ENCODE measurements around the gene EVC2. TPM values are rescaled to one million over a fixed set of nuclear protein-coding genes. Genes with fewer than 3 reads are reported as not detected.

Gene EVC2
- total RNA-seq, 1 experiment from 2014 or later: 7.8 TPM

DNA sequence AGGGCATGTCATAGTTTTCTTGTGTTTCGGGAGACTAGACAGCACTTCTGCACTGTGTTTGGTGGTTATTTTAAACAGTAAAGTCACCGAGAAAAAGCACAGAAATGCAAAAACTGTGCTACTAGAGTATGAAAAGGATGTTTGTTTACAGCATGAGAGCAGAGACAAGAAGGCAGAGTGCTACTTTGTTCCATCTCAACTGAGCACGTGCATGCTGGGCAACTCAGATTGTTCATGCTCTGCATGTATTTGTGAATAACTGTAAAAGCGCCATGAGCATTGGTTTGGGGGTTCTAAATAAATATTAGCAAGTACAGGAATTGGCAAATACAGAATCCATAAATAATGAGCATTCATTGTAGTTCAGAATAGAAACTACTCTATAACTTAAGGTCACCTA lies 10.1 kb upstream of the EVC2 start:
- no peaks in the 10 kb centered on the region for H3K27me3 ChIP-seq (ENCODE audit: insufficient read depth, low read length)
- H3K23me2 ChIP-seq (ENCODE audit: insufficient read length, low read depth, low read length, poor library complexity, severe bottlenecking): no peaks in the 10 kb centered on the region
- no peak overlapping the region for H3K56ac ChIP-seq (ENCODE audit: insufficient read length, low read depth, low read length)
- H4K8ac ChIP-seq (replicated peaks; ENCODE audit: insufficient read length, low read depth, low read length): no peak overlapping the region
- no peak overlapping the region for H2BK15ac ChIP-seq (ENCODE audit: low read depth, low read length)
- H3T11ph ChIP-seq (ENCODE audit: low read length): no peak overlapping the region
- H2BK5ac ChIP-seq (ENCODE audit: insufficient read length, low read length): no peak overlapping the region
- Mint-ChIP-seq H3K36me3 (ENCODE audit: insufficient read depth in 1 of 3, low read depth in 3 of 3) (peaks cover 13 to 18% (median 17%) of the 10 kb centered on the region in 3 experiments), H3K9me3 (peaks cover 11 to 13% of the 10 kb centered on the region in 2 experiments), H3K27me3 (ENCODE audit: low read depth) (no peaks in the 10 kb centered on the region), H3K4me1 (peaks cover 12 to 17% of the 10 kb centered on the region in 2 experiments), H3K4me3 (no peak overlapping the region), H3K27ac (no peak overlapping the region)
- no peak overlapping the region for H3K14ac ChIP-seq (ENCODE audit: insufficient read depth, low read length)
- no peak overlapping the region for H2BK12ac ChIP-seq (ENCODE audit: insufficient read length, low read depth, low read length)
- no peaks in the 10 kb centered on the region for H4K20me1 ChIP-seq (ENCODE audit: control insufficient read depth, insufficient read depth, insufficient read length)
- H3K18ac ChIP-seq (ENCODE audit: insufficient read length, low read depth, low read length): no peak overlapping the region
- H2AK5ac ChIP-seq (ENCODE audit: insufficient read length, low read length): no peak overlapping the region
- no peak overlapping the region for H3K23ac ChIP-seq (ENCODE audit: insufficient read length, low read depth, low read length)
- H2BK120ac ChIP-seq (ENCODE audit: low read depth, low read length, poor library complexity, severe bottlenecking): no peak overlapping the region
- H3K4me1 ChIP-seq (ENCODE audit: insufficient read depth, low read length): no peaks in the 10 kb centered on the region
- H2BK20ac ChIP-seq (ENCODE audit: low read depth, low read length, poor library complexity, severe bottlenecking): no peak overlapping the region
- DNase-seq: no peak
- H3K4ac ChIP-seq (ENCODE audit: low read depth, low read length): no peak overlapping the region
- no peak overlapping the region for H2AFZ ChIP-seq (ENCODE audit: low read length)
- no CpG with 5 or more reads among the region's 4 CpGs for WGBS (ENCODE audit: extremely low coverage, insufficient read length, low lambda C conversion rate)
- H3K9ac ChIP-seq (ENCODE audit: extremely low read depth, insufficient read length, low read length): no peak overlapping the region
- no peak overlapping the region for H3K27ac ChIP-seq (ENCODE audit: insufficient read length, low read depth, low read length)
- no peak overlapping the region for H4K5ac ChIP-seq (ENCODE audit: insufficient read length, low read depth, low read length)
- no peak overlapping the region for H3K4me2 ChIP-seq (ENCODE audit: insufficient read depth, insufficient read length, low read length)
- TF ChIP-seq, protein P1, sequence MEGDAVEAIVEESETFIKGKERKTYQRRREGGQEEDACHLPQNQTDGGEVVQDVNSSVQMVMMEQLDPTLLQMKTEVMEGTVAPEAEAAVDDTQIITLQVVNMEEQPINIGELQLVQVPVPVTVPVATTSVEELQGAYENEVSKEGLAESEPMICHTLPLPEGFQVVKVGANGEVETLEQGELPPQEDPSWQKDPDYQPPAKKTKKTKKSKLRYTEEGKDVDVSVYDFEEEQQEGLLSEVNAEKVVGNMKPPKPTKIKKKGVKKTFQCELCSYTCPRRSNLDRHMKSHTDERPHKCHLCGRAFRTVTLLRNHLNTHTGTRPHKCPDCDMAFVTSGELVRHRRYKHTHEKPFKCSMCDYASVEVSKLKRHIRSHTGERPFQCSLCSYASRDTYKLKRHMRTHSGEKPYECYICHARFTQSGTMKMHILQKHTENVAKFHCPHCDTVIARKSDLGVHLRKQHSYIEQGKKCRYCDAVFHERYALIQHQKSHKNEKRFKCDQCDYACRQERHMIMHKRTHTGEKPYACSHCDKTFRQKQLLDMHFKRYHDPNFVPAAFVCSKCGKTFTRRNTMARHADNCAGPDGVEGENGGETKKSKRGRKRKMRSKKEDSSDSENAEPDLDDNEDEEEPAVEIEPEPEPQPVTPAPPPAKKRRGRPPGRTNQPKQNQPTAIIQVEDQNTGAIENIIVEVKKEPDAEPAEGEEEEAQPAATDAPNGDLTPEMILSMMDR (conservative IDR thresholded peaks at IDR 0.05): no peak
- H3K9me3 ChIP-seq (ENCODE audit: control insufficient read depth, low read depth, low read length): no peaks in the 10 kb centered on the region
- H4K91ac ChIP-seq (ENCODE audit: insufficient read length, low read depth, low read length): no peak overlapping the region
- H3K79me1 ChIP-seq (ENCODE audit: insufficient read depth, low read depth, low read length, poor library complexity, severe bottlenecking): no peaks in the 10 kb centered on the region
- H3K79me2 ChIP-seq (ENCODE audit: insufficient read depth, low read length): no peaks in the 10 kb centered on the region
